ENCODE data around the gene S100A7A. TPM values are rescaled to one million over a fixed set of nuclear protein-coding genes. Genes with fewer than 3 reads are reported as not detected.
A peak's percentile ranks its signal among the peaks of the same experiment; 100 is the strongest.

Gene S100A7A
- total RNA-seq, 1 experiment from 2014 or later: not detected

- no peaks in the 10 kb centered on the region for H3K9me3 ChIP-seq (ENCODE audit: insufficient read depth, low read depth)
- peaks cover 48% of the 10 kb centered on the region for H3K27me3 ChIP-seq (ENCODE audit: insufficient read depth, low read depth)
- ChIA-PET POLR2A (ENCODE audit: unreplicated experiment) (no interaction called here), CTCF (no interaction called here)
- H3K4me1 ChIP-seq (replicated peaks; ENCODE audit: insufficient read depth): no peaks in the 10 kb centered on the region
- intact Hi-C loops (cut with micrococcal nuclease; ENCODE audit: unreplicated experiment): no loop called here
- H3K9me2 ChIP-seq (ENCODE audit: insufficient read depth): 0 out of 2 replicates have a peak, but pooled peaks cover 4% of the 10 kb centered on the region
- no TSS peak for BruUV-seq (replicated peaks)
- no peaks in the 10 kb centered on the region for H3K36me3 ChIP-seq (ENCODE audit: low read depth)
- H3K79me2 ChIP-seq (ENCODE audit: low read depth): no peaks in the 10 kb centered on the region
- H2AFZ ChIP-seq: no peak overlapping the region
- H3K4me2 ChIP-seq: no peak overlapping the region
- H3F3A ChIP-seq (ENCODE audit: insufficient read depth, low read depth): no peaks in the 10 kb centered on the region
- TF ChIP-seq, protein P1, sequence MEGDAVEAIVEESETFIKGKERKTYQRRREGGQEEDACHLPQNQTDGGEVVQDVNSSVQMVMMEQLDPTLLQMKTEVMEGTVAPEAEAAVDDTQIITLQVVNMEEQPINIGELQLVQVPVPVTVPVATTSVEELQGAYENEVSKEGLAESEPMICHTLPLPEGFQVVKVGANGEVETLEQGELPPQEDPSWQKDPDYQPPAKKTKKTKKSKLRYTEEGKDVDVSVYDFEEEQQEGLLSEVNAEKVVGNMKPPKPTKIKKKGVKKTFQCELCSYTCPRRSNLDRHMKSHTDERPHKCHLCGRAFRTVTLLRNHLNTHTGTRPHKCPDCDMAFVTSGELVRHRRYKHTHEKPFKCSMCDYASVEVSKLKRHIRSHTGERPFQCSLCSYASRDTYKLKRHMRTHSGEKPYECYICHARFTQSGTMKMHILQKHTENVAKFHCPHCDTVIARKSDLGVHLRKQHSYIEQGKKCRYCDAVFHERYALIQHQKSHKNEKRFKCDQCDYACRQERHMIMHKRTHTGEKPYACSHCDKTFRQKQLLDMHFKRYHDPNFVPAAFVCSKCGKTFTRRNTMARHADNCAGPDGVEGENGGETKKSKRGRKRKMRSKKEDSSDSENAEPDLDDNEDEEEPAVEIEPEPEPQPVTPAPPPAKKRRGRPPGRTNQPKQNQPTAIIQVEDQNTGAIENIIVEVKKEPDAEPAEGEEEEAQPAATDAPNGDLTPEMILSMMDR (conservative IDR thresholded peaks at IDR 0.05): no peak
- TF ChIP-seq EZH2 (IDR thresholded peaks at IDR 0.05; ENCODE audit: low read depth): no peak
- no peak overlapping the region for H3K4me3 ChIP-seq
- no peaks in the 10 kb centered on the region for H4K20me1 ChIP-seq (ENCODE audit: insufficient read depth)
- no peak for DNase-seq
- H3K27ac ChIP-seq: no peak overlapping the region
Measured at GRCh38 chr1:153420306-153420705, 4.0 kb downstream of the S100A7A start.

GRCh38 chr1:153422450-153423068 is 6.2 kb downstream of the S100A7A start:
- Histone ChIP-seq H3K27ac (no peak overlapping the region), H4K20me1 (ENCODE audit: insufficient read depth) (no peaks in the 10 kb centered on the region), H3K4me1 (replicated peaks; ENCODE audit: insufficient read depth) (no peaks in the 10 kb centered on the region), H3K27me3 (ENCODE audit: insufficient read depth, low read depth) (peaks cover 59% of the 10 kb centered on the region), H3K79me2 (ENCODE audit: low read depth) (no peaks in the 10 kb centered on the region), H2AFZ (no peak overlapping the region), H3K9me3 (ENCODE audit: insufficient read depth, low read depth) (no peaks in the 10 kb centered on the region), H3K4me3 (no peak overlapping the region), H3K9me2 (ENCODE audit: insufficient read depth) (0 out of 2 replicates have a peak, but pooled peaks cover 4% of the 10 kb centered on the region), H3F3A (ENCODE audit: insufficient read depth, low read depth) (no peaks in the 10 kb centered on the region), H3K4me2 (no peak overlapping the region), H3K36me3 (ENCODE audit: low read depth) (no peaks in the 10 kb centered on the region)
- intact Hi-C loops (cut with micrococcal nuclease; ENCODE audit: unreplicated experiment): no loop called here
- DNase-seq: peak; percentile 47 to 49
- ChIA-PET POLR2A (ENCODE audit: unreplicated experiment) (no interaction called here), CTCF (no interaction called here)
- TF ChIP-seq, protein P1 (conservative IDR thresholded peaks at IDR 0.05): no peak
- no TSS peak for BruUV-seq (replicated peaks)

- ChIA-PET CTCF (no interaction called here), POLR2A (ENCODE audit: unreplicated experiment) (no interaction called here)
- DNase-seq: no peak
- no peaks in the 10 kb centered on the region for H4K20me1 ChIP-seq (ENCODE audit: insufficient read depth)
- peaks cover 47% of the 10 kb centered on the region for H3K27me3 ChIP-seq (ENCODE audit: insufficient read depth, low read depth)
- no peaks in the 10 kb centered on the region for H3K9me3 ChIP-seq (ENCODE audit: insufficient read depth, low read depth)
- H3K36me3 ChIP-seq (ENCODE audit: low read depth): no peaks in the 10 kb centered on the region
- 0 out of 2 replicates have a peak, but pooled peaks cover 4% of the 10 kb centered on the region for H3K9me2 ChIP-seq (ENCODE audit: insufficient read depth)
- no peaks in the 10 kb centered on the region for H3K4me1 ChIP-seq (replicated peaks; ENCODE audit: insufficient read depth)
- no peak overlapping the region for H3K4me2 ChIP-seq
- H2AFZ ChIP-seq: no peak overlapping the region
- H3K27ac ChIP-seq: no peak overlapping the region
- TF ChIP-seq, protein P1 (conservative IDR thresholded peaks at IDR 0.05): no peak
- TF ChIP-seq EZH2 (IDR thresholded peaks at IDR 0.05; ENCODE audit: low read depth): no peak
- H3F3A ChIP-seq (ENCODE audit: insufficient read depth, low read depth): no peaks in the 10 kb centered on the region
- no TSS peak for BruUV-seq (replicated peaks)
- intact Hi-C loops (cut with micrococcal nuclease; ENCODE audit: unreplicated experiment): no loop called here
- H3K4me3 ChIP-seq: no peak overlapping the region
- H3K79me2 ChIP-seq (ENCODE audit: low read depth): no peaks in the 10 kb centered on the region
Measured at GRCh38 chr1:153426809-153427208, 10.5 kb downstream of the S100A7A start.

Measured in PC-9 (cell line).